HL-60 (cell line): ENCODE results near the gene EVX2.

ENCODE experiments used
- CTCF ChIP-seq: IDR thresholded peaks from one replicate; pipeline ENCODE4 v1.5.1; 2011; ENCODE audit warnings: low read length, control low read depth, inconsistent platforms; ENCODE audit not compliant: insufficient read depth
- POLR2AphosphoS5 ChIP-seq: IDR thresholded peaks from 2 replicates; pipeline ENCODE4 v1.6.1; 2012; ENCODE audit warnings: low read depth
- REST ChIP-seq: IDR thresholded peaks from 2 replicates; pipeline ENCODE4 v1.6.1; 2012; ENCODE audit warnings: low read depth; ENCODE audit not compliant: insufficient replicate concordance

- TF ChIP-seq CTCF (no peak), REST (no peak), POLR2AphosphoS5 (no peak)
Measured at GRCh38 chr2:176100547-176101140, 16.9 kb upstream of the EVX2 start.
